ENCODE data around the gene CNTNAP2.

Gene CNTNAP2

GRCh38 chr7:146636033-146636356 is 519.4 kb downstream of the CNTNAP2 start:
- no peak for DNase-seq

DNA sequence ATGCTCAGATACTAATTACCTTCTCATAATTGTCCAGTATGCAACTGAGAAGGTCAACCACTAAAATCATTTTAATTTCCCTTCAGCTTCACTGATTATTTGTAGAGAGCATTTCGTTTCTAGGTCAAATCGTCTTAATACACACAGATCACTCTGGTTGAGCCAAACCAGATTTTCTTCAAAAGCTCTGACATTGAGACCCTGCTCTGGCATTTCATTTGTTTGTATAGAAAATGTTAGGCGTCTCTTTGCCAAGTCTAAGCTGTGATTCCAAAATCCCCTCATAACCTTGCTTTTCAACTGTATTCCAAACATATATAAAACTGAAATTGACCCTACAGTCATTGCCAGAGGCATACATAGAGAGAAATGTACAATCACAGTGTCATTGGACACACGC is 520.0 kb downstream of the CNTNAP2 start:
- no peak for DNase-seq

DNA sequence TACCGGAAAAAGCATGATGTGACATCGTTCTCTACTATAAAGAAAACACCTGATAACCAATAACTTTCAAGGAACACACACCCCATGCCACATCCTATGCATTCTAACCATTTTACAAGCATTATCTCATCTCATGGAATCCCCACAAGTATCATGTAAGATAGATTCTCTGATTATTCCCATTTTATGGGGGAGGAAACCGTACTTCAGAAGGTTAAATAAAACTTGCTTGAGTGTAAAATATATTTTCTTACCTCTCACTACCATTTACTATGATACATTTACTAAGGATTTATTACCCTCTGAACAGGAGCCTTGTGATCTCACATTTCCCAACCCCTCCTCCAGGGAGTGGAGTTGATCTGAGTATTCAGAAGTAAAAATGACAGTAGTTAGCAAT is 522.7 kb downstream of the CNTNAP2 start:
- DNase-seq, result no peak

- DNase-seq, result no peak
Observed at GRCh38 chr7:146641491-146641890, 524.9 kb downstream of the CNTNAP2 start.

- no peak for DNase-seq
Observed at GRCh38 chr7:146645383-146645976, 528.9 kb downstream of the CNTNAP2 start.

DNA sequence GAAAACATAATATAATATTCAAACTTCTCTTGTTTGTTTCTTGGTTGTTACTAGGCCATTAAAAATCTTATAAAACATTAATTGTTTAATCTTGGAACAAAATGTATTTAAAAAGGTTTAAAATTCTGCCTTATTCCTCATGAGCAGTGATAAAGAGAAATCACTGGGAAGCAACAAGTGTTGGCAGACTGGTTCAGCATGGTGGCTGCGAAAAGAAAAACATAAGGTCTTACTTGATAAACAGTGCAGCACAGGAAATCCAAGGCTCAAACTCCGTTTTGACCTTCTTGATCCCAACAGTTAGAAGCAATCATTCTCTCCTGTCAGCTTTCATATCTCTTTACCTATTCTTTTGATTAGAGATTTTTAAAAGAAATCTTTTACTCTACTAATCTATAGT is 530.8 kb downstream of the CNTNAP2 start:
- DNase-seq, result no peak

DNA sequence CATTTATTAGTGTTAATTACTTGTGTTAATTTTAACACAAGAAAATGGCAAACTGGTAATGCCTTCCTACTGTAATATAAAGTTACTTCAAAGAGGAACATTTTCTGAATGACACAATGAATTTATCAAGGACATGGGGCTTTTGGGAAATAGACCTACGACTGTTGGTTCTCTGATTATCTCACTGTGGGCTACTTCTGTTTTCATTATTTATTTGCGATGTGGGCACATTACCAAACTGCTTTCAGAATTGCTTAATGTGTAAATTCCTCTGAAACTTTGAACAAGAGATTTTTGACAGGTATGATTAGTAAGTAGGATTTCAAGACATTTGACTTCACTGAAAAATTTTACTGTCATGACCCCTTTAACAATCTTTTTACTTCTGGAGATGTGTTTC is 535.6 kb downstream of the CNTNAP2 start:
- no peak for DNase-seq

- no peak for DNase-seq
Observed at GRCh38 chr7:146654048-146654447, 537.4 kb downstream of the CNTNAP2 start.

GRCh38 chr7:146655928-146656797 is 539.6 kb downstream of the CNTNAP2 start:
- no peak for DNase-seq

GRCh38 chr7:146656988-146657387 is 540.4 kb downstream of the CNTNAP2 start:
- DNase-seq, result no peak

GRCh38 chr7:146658604-146659003 is 542.0 kb downstream of the CNTNAP2 start:
- no peak for DNase-seq

GRCh38 chr7:146659732-146660131 is 543.1 kb downstream of the CNTNAP2 start:
- DNase-seq, result no peak

DNA sequence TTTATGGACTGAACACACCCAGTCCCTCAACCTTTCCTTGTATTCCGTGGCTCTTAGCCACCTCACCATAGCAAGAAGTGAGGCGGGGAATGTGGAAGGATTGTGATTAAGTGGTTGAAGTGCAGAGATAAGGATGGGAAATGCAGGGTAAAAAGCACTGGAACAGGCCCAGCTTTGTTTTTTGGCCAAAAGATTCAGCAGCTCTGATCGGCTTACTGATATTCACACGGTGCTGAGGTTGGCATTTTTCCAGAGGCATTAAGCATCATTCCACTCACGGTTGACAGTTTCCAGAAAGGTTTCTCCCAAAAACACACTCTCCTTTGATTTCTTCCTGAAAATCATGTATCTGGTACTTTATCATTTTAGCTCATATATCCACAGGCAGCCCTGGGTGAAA is 544.2 kb downstream of the CNTNAP2 start:
- no peak for DNase-seq

GRCh38 chr7:146661435-146661834 is 544.8 kb downstream of the CNTNAP2 start:
- DNase-seq, result no peak

DNA sequence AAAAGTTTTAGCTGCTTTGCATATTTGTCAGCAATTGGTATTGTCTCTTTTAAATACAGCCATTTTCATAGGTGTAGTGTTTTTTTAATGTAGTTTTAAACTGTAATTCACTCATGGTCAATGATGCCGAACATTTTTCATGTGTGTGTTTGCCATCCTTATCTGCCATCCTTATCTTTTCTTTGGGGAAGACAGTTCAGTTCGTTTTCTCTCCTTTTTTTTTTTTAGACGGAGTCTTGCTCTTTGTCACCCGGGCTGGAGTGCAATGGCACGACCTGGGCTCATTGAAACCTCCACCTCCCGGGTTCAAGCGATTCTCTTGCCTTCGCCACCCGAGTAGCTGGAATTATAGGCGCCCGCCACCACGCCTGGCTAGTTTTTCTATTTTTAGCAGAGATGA is 545.3 kb downstream of the CNTNAP2 start:
- no peak for DNase-seq

DNA sequence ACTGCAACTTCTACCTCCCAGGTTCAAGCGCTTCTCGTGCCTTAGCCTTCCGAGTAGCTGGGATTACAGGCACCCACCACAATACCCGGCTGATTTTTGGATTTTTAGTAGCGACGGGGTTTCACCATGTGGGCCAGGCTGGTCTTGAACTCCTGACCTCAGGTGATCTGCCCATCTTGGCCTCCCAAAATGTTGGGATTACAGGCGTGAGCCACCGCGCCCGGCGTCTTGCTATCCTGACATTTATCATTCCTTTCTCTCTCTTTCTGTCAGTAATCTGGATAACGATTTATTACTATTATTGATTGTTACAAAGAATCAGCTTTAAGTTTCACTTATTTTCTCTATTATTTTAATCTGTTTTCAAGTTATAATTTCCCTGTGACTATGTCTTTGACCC is 548.4 kb downstream of the CNTNAP2 start:
- DNase-seq, result no peak

- DNase-seq, result no peak
Observed at GRCh38 chr7:146670532-146670931, 553.9 kb downstream of the CNTNAP2 start.

- no peak for DNase-seq
Observed at GRCh38 chr7:146681487-146681886, 564.9 kb downstream of the CNTNAP2 start.

DNA sequence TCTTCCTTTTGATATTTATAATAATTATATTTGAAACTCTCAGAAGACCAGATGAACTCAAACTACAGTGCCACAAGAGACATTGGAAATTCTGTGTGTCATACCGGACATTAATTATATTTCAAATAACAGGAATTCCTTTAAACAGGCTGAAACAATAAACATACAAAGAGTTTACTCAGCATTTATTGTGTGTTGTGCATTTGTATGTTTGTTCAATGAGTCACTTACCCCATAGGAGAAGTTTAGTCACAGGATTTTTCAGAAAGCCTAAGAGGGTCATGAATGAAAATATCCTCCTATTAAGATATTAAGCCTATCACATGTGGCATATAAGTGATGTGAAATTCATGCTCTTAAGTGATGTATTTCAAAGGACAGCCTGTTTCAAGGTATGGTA is 566.8 kb downstream of the CNTNAP2 start:
- DNase-seq, result no peak

DNA sequence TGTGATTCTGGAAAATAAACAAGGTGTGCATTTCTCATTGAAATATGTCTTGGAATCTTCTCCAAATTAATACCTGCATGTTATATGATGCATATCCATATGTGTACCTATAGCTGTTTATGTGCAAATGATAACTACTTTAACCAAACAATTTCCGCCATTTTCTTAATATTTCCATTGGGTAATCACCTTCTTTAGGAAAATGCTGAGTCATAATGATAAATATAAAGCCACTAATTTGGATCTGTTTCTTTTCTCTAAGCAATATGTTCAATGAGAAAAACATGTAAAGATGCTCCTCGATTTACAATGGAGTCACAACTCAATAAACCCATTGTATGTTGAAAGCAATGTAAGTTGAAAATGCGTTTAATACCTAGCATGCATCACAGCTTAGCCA is 574.4 kb downstream of the CNTNAP2 start:
- DNase-seq, result no peak

- DNase-seq, result no peak
Observed at GRCh38 chr7:146698995-146699610, 582.5 kb downstream of the CNTNAP2 start.

GRCh38 chr7:146700015-146700560 is 583.5 kb downstream of the CNTNAP2 start:
- no peak for DNase-seq

GRCh38 chr7:146701166-146701565 is 584.6 kb downstream of the CNTNAP2 start:
- DNase-seq, result no peak

- DNase-seq, result no peak
Observed at GRCh38 chr7:146702898-146703297, 586.3 kb downstream of the CNTNAP2 start.
